Neural progenitor cell (in vitro differentiated cells): ENCODE results near the gene VPS35.

ENCODE experiments used
- EZH2phosphoT487 ChIP-seq: fragments of 200-600 bp; sonication (generic); IDR thresholded peaks from 2 replicates; pipeline ENCODE4 v1.6.1; 2017; ENCODE audit warnings: antibody characterized with exemption
- TF ChIP-seq, protein P1 (sequence below): fragments of 200-600 bp; sonication (generic); IDR thresholded peaks from 2 replicates; pipeline ENCODE4 v1.5.1; 2017; ENCODE audit warnings: antibody characterized with exemption, mild to moderate bottlenecking

DNA sequence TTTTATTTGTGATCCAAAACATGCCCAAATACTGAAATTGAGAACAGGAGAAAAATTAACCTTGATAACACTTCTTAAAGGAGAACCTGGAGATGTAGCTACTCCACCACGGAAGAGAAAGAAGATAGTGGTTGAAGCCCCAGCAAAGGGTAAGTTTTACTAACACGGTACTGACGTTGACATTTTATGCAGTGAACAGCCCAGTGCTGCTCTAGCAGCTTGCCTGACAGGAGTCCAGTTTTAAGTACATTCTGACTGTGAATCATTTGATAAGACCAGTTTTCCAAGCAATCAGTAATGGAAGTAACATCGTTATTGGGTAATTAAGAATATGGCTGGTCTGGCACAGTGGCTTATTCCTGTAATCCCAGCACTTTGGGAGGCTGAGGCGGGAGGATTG, 7.0 kb upstream of the VPS35 start:
- TF ChIP-seq, protein P1, sequence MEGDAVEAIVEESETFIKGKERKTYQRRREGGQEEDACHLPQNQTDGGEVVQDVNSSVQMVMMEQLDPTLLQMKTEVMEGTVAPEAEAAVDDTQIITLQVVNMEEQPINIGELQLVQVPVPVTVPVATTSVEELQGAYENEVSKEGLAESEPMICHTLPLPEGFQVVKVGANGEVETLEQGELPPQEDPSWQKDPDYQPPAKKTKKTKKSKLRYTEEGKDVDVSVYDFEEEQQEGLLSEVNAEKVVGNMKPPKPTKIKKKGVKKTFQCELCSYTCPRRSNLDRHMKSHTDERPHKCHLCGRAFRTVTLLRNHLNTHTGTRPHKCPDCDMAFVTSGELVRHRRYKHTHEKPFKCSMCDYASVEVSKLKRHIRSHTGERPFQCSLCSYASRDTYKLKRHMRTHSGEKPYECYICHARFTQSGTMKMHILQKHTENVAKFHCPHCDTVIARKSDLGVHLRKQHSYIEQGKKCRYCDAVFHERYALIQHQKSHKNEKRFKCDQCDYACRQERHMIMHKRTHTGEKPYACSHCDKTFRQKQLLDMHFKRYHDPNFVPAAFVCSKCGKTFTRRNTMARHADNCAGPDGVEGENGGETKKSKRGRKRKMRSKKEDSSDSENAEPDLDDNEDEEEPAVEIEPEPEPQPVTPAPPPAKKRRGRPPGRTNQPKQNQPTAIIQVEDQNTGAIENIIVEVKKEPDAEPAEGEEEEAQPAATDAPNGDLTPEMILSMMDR: no peak
- no peak for TF ChIP-seq EZH2phosphoT487
